H9 (cell line): ENCODE measurements around the gene TSNAX. TPM values are rescaled to one million over a fixed set of nuclear protein-coding genes. Genes with fewer than 3 reads are reported as not detected.

Experiments used
- DNase-seq: peaks from one replicate; pipeline ENCODE4 v3.0.0-alpha.2; 2017
- H2AFZ ChIP-seq: one replicate; pipeline ENCODE4 v1.6.1; 2013; ENCODE audit warnings: mild to moderate bottlenecking, low read length, control low read depth, moderate library complexity
- H2AK5ac ChIP-seq: 2 replicates; pipeline ENCODE4 v1.6.1; 2013; ENCODE audit warnings: low read length, control low read depth, mixed read lengths; ENCODE audit not compliant: insufficient read length
- H2BK120ac ChIP-seq: one replicate; pipeline ENCODE4 v1.6.1; 2013; ENCODE audit warnings: low read depth, mild to moderate bottlenecking, low read length, control low read depth, inconsistent platforms; ENCODE audit not compliant: poor library complexity, severe bottlenecking
- H2BK12ac ChIP-seq: 2 replicates; pipeline ENCODE4 v1.6.1; 2013; ENCODE audit warnings: low read length, control low read depth, mixed read lengths, low read depth; ENCODE audit not compliant: insufficient read length
- H2BK15ac ChIP-seq: 2 replicates; pipeline ENCODE4 v1.6.1; 2013; ENCODE audit warnings: low read depth, low read length, control low read depth
- H2BK20ac ChIP-seq: one replicate; pipeline ENCODE4 v1.6.1; 2013; ENCODE audit warnings: low read depth, mild to moderate bottlenecking, low read length, control low read depth, inconsistent platforms; ENCODE audit not compliant: poor library complexity, severe bottlenecking
- H2BK5ac ChIP-seq: 2 replicates; pipeline ENCODE4 v1.6.1; 2013; ENCODE audit warnings: low read length, control low read depth, mixed read lengths; ENCODE audit not compliant: insufficient read length
- H3K14ac ChIP-seq: 2 replicates; pipeline ENCODE4 v1.6.1; 2013; ENCODE audit warnings: low read length, control low read depth; ENCODE audit not compliant: insufficient read depth
- H3K18ac ChIP-seq: 2 replicates; pipeline ENCODE4 v1.6.1; 2013; ENCODE audit warnings: low read depth, mild to moderate bottlenecking, mixed read lengths, low read length, control low read depth; ENCODE audit not compliant: insufficient read length
- H3K23ac ChIP-seq: 2 replicates; pipeline ENCODE4 v1.6.1; 2013; ENCODE audit warnings: low read length, control low read depth, mixed read lengths, low read depth; ENCODE audit not compliant: insufficient read length
- H3K23me2 ChIP-seq: 2 replicates; pipeline ENCODE4 v1.6.1; 2013; ENCODE audit warnings: low read depth, mild to moderate bottlenecking, mixed read lengths, low read length, control low read depth; ENCODE audit not compliant: insufficient read length, poor library complexity, severe bottlenecking
- H3K27ac ChIP-seq: 2 replicates; pipeline ENCODE4 v1.5.1; 2013; ENCODE audit warnings: low read length, control low read depth, mixed read lengths, low read depth; ENCODE audit not compliant: insufficient read length
- H3K27me3 ChIP-seq: 2 replicates; pipeline ENCODE4 v1.6.1; 2013; ENCODE audit warnings: low read length, control low read depth, inconsistent platforms; ENCODE audit not compliant: insufficient read depth
- H3K4ac ChIP-seq: 2 replicates; pipeline ENCODE4 v1.6.1; 2013; ENCODE audit warnings: low read depth, mild to moderate bottlenecking, control low read depth, inconsistent platforms, low read length, moderate library complexity
- H3K4me1 ChIP-seq: 2 replicates; pipeline ENCODE4 v1.6.1; 2013; ENCODE audit warnings: low read length, control low read depth, inconsistent platforms; ENCODE audit not compliant: insufficient read depth
- H3K4me2 ChIP-seq: 2 replicates; pipeline ENCODE4 v1.6.1; 2013; ENCODE audit warnings: low read length, control low read depth, mixed read lengths; ENCODE audit not compliant: insufficient read length, insufficient read depth
- H3K56ac ChIP-seq: 2 replicates; pipeline ENCODE4 v1.6.1; 2013; ENCODE audit warnings: low read depth, mild to moderate bottlenecking, mixed read lengths, low read length, control low read depth; ENCODE audit not compliant: insufficient read length
- H3K79me1 ChIP-seq: 2 replicates; pipeline ENCODE4 v1.6.1; 2013; ENCODE audit warnings: low read depth, mild to moderate bottlenecking, moderate library complexity, low read length, control low read depth, inconsistent platforms; ENCODE audit not compliant: insufficient read depth, poor library complexity, severe bottlenecking
- H3K79me2 ChIP-seq: 2 replicates; pipeline ENCODE4 v1.6.1; 2013; ENCODE audit warnings: low read length, control low read depth, inconsistent platforms; ENCODE audit not compliant: insufficient read depth
- H3K9ac ChIP-seq: 2 replicates; pipeline ENCODE4 v1.6.1; 2013; ENCODE audit warnings: low read length, control low read depth, mixed read lengths; ENCODE audit not compliant: insufficient read length; ENCODE audit errors: extremely low read depth
- H3K9me3 ChIP-seq: one replicate; pipeline ENCODE4 v1.6.1; 2013; ENCODE audit warnings: low read depth, low read length, inconsistent platforms; ENCODE audit not compliant: control insufficient read depth
- H3T11ph ChIP-seq: one replicate; pipeline ENCODE4 v1.6.1; 2013; ENCODE audit warnings: mild to moderate bottlenecking, low read length, control low read depth, inconsistent platforms
- H4K20me1 ChIP-seq: one replicate; pipeline ENCODE4 v1.6.1; 2013; ENCODE audit not compliant: control insufficient read depth, insufficient read length, insufficient read depth
- H4K5ac ChIP-seq: 2 replicates; pipeline ENCODE4 v1.6.1; 2013; ENCODE audit warnings: low read depth, mild to moderate bottlenecking, mixed read lengths, low read length, control low read depth; ENCODE audit not compliant: insufficient read length
- H4K8ac ChIP-seq: replicated peaks from 2 replicates; pipeline ENCODE4 v1.6.1; 2013; ENCODE audit warnings: low read length, control low read depth, mixed read lengths, low read depth; ENCODE audit not compliant: insufficient read length
- H4K91ac ChIP-seq: 2 replicates; pipeline ENCODE4 v1.6.1; 2013; ENCODE audit warnings: low read depth, mild to moderate bottlenecking, moderate library complexity, mixed read lengths, low read length, control low read depth; ENCODE audit not compliant: insufficient read length
- H3K27ac Mint-ChIP-seq, 3 experiments: 2 replicates in 2 of 3; 3 replicates in 1 of 3; pipeline ENCODE4 v1.8.0; 2020 to 2021; ENCODE audit warnings: mixed read lengths in 3 of 3, mild to moderate bottlenecking in 1 of 3, moderate library complexity in 1 of 3
- H3K27me3 Mint-ChIP-seq: 2 replicates; pipeline ENCODE4 v1.8.0; 2021; ENCODE audit warnings: low read depth, mild to moderate bottlenecking, moderate library complexity, mixed read lengths
- H3K36me3 Mint-ChIP-seq, 3 experiments: 2 replicates in 2 of 3; 3 replicates in 1 of 3; pipeline ENCODE4 v1.8.0; 2020 to 2021; ENCODE audit warnings: low read depth in 3 of 3, mixed read lengths in 3 of 3; ENCODE audit not compliant: insufficient read depth in 1 of 3
- H3K4me1 Mint-ChIP-seq, 2 experiments: 2 replicates each; pipeline ENCODE4 v1.8.0; 2020; ENCODE audit warnings: mixed read lengths in 2 of 2
- H3K4me3 Mint-ChIP-seq, 2 experiments: 2 replicates in 1 of 2; 3 replicates in 1 of 2; pipeline ENCODE4 v1.8.0; 2020 to 2021; ENCODE audit warnings: mild to moderate bottlenecking in 2 of 2, mixed read lengths in 2 of 2, moderate library complexity in 1 of 2
- H3K9me3 Mint-ChIP-seq, 2 experiments: 2 replicates in 1 of 2; 3 replicates in 1 of 2; pipeline ENCODE4 v1.8.0; 2020; ENCODE audit warnings: mild to moderate bottlenecking in 2 of 2, mixed read lengths in 2 of 2, moderate library complexity in 1 of 2
- WGBS: extraction: QIAGEN DNeasy Blood & Tissue Kit; methylation state at CpG from one replicate; pipeline ENCODE4 v1.1.7; 2013; ENCODE audit warnings: missing lambda C conversion rate, low lambda C conversion rate, mixed read lengths; ENCODE audit not compliant: insufficient read length; ENCODE audit errors: extremely low coverage; 5-methylcytosine and 5-hydroxymethylcytosine counted together
- total RNA-seq: library from RNA; stranded (reverse); gene quantifications from 2 replicates; pipeline ENCODE4 v1.2.1, GENCODE V29; 2021
- TF ChIP-seq, protein P1 (sequence below): fragments of 200-600 bp; sonication (generic); conservative IDR thresholded peaks from 3 replicates; pipeline ENCODE4 v1.8.0; 2021; ENCODE audit warnings: antibody characterized with exemption, mild to moderate bottlenecking

Gene TSNAX
- total RNA-seq, 1 experiment from 2014 or later, result 39.9 TPM

DNA sequence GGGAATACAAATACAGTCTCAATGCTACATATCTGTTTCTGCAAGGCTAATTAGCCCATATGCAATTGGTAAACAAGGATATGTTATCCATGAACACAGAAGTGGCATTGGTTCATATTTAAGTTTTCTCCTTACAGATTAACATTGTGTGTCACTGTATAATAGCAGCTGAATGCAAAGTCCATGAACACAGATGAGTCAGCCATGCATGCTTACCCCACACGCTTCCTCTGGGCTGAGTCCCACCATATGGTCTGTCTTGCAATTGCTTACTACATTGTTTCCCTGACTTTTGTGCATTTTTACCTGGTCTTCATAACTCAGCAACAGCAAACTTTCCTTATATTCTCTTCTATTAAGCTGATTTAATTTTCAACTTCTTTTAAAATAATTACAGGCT, 41.5 kb upstream of the TSNAX start:
- no peaks in the 10 kb centered on the region; a peak in 1 of 5 replicates for H3K9me3 Mint-ChIP-seq
- no peaks in the 10 kb centered on the region for H4K20me1 ChIP-seq
- no peak overlapping the region for H4K5ac ChIP-seq

More for the DNA sequence above, 41.5 kb upstream of the TSNAX start:
- H3K27me3 ChIP-seq, result no peaks in the 10 kb centered on the region
- Mint-ChIP-seq H3K27ac (no peak overlapping the region), H3K27me3 (no peaks in the 10 kb centered on the region), H3K4me1 (0 out of 4 replicates have a peak, but pooled peaks cover 0 to 2% of the 10 kb centered on the region in 2 experiments), H3K36me3 (no peaks in the 10 kb centered on the region), H3K4me3 (no peak overlapping the region)
- no peak overlapping the region for H2BK12ac ChIP-seq
- no peak overlapping the region for H2BK120ac ChIP-seq
- H2AFZ ChIP-seq, result no peak overlapping the region
- no peak overlapping the region for H2BK5ac ChIP-seq
- H4K91ac ChIP-seq, result no peak overlapping the region
- H3K9ac ChIP-seq, result no peak overlapping the region
- H3K4me2 ChIP-seq, result no peak overlapping the region
- no peak overlapping the region for H3K56ac ChIP-seq
- no peaks in the 10 kb centered on the region for H3K4me1 ChIP-seq
- no peaks in the 10 kb centered on the region for H3K79me1 ChIP-seq
- DNase-seq, result no peak
- no peak overlapping the region for H2AK5ac ChIP-seq
- H3K18ac ChIP-seq, result no peak overlapping the region
- no peak overlapping the region for H3K14ac ChIP-seq
- no peak overlapping the region for H3K23ac ChIP-seq
- H3K9me3 ChIP-seq, result no peaks in the 10 kb centered on the region
- H4K8ac ChIP-seq, result no peak overlapping the region
- no CpG with 5 or more reads among the region's 1 CpG for WGBS
- TF ChIP-seq, protein P1, sequence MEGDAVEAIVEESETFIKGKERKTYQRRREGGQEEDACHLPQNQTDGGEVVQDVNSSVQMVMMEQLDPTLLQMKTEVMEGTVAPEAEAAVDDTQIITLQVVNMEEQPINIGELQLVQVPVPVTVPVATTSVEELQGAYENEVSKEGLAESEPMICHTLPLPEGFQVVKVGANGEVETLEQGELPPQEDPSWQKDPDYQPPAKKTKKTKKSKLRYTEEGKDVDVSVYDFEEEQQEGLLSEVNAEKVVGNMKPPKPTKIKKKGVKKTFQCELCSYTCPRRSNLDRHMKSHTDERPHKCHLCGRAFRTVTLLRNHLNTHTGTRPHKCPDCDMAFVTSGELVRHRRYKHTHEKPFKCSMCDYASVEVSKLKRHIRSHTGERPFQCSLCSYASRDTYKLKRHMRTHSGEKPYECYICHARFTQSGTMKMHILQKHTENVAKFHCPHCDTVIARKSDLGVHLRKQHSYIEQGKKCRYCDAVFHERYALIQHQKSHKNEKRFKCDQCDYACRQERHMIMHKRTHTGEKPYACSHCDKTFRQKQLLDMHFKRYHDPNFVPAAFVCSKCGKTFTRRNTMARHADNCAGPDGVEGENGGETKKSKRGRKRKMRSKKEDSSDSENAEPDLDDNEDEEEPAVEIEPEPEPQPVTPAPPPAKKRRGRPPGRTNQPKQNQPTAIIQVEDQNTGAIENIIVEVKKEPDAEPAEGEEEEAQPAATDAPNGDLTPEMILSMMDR, result no peak
- no peaks in the 10 kb centered on the region for H3K23me2 ChIP-seq
- no peak overlapping the region for H3K27ac ChIP-seq
- H3T11ph ChIP-seq, result no peak overlapping the region
- H3K79me2 ChIP-seq, result no peaks in the 10 kb centered on the region
- no peak overlapping the region for H2BK20ac ChIP-seq
- H2BK15ac ChIP-seq, result no peak overlapping the region
- no peak overlapping the region for H3K4ac ChIP-seq
